PFSK-1 (cell line): ENCODE results near the gene IQGAP3.

Source experiments
- FOXP2 ChIP-seq: optimal IDR thresholded peaks from 2 replicates; pipeline ENCODE3; 2011; ENCODE audit warnings: borderline replicate concordance, control low read depth, inconsistent platforms; ENCODE audit not compliant: insufficient read depth; ENCODE audit errors: extremely low read length, extremely low read depth
- POLR2AphosphoS5 ChIP-seq: IDR thresholded peaks from 2 replicates; pipeline ENCODE4 v1.6.1; 2012; ENCODE audit warnings: low read depth, mild to moderate bottlenecking, control low read depth, low read length, moderate library complexity
- SIN3A ChIP-seq: IDR thresholded peaks from 2 replicates; pipeline ENCODE4 v1.6.1; 2012; ENCODE audit warnings: mild to moderate bottlenecking, low read length, moderate library complexity, borderline replicate concordance; ENCODE audit not compliant: insufficient read depth
- TAF1 ChIP-seq: IDR thresholded peaks from 2 replicates; pipeline ENCODE4 v1.6.1; 2012; ENCODE audit warnings: low read length, control low read depth, borderline replicate concordance; ENCODE audit not compliant: insufficient read depth
- TF ChIP-seq, protein P1 (sequence below), 2 experiments: IDR thresholded peaks; 2 replicates each; pipeline versions ENCODE4 v1.6.1 to v1.8.0; 2011 to 2012; ENCODE audit warnings: low read depth in 2 of 2, low read length in 2 of 2, control low read depth in 1 of 2, inconsistent platforms in 1 of 2, mild to moderate bottlenecking in 1 of 2, moderate library complexity in 1 of 2; ENCODE audit not compliant: insufficient read depth in 1 of 2

DNA sequence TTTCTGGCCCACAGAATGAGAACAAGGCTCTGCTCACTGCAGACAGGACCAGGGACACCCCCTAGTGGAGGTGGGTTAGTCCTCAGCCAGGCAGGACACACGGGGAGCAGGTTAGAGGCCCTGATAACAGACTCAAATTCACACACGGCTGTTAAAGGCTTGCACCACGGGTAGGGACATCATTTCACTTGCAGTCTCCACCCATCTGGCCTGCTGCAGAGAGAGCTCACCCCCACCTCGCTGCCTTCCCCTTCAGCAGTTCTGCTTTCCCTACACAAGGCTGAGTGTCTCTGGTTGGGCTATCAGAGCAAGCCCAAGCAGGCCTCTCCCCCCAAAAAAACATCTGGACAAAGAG, 92.4 kb downstream of the IQGAP3 start:
- TF ChIP-seq POLR2AphosphoS5 (no peak), TAF1 (no peak), SIN3A (no peak), FOXP2 (no peak)
- TF ChIP-seq, protein P1, sequence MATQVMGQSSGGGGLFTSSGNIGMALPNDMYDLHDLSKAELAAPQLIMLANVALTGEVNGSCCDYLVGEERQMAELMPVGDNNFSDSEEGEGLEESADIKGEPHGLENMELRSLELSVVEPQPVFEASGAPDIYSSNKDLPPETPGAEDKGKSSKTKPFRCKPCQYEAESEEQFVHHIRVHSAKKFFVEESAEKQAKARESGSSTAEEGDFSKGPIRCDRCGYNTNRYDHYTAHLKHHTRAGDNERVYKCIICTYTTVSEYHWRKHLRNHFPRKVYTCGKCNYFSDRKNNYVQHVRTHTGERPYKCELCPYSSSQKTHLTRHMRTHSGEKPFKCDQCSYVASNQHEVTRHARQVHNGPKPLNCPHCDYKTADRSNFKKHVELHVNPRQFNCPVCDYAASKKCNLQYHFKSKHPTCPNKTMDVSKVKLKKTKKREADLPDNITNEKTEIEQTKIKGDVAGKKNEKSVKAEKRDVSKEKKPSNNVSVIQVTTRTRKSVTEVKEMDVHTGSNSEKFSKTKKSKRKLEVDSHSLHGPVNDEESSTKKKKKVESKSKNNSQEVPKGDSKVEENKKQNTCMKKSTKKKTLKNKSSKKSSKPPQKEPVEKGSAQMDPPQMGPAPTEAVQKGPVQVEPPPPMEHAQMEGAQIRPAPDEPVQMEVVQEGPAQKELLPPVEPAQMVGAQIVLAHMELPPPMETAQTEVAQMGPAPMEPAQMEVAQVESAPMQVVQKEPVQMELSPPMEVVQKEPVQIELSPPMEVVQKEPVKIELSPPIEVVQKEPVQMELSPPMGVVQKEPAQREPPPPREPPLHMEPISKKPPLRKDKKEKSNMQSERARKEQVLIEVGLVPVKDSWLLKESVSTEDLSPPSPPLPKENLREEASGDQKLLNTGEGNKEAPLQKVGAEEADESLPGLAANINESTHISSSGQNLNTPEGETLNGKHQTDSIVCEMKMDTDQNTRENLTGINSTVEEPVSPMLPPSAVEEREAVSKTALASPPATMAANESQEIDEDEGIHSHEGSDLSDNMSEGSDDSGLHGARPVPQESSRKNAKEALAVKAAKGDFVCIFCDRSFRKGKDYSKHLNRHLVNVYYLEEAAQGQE (IDR thresholded peaks at IDR 0.05; ENCODE audit: insufficient read depth in 1 of 2, low read depth in 2 of 2, low read length in 2 of 2): no peak
